ENCODE results near the gene TMEM87B. TPM values are rescaled to one million over a fixed set of nuclear protein-coding genes. Genes with fewer than 3 reads are reported as not detected.

TMEM87B gene
- total and polyA plus RNA-seq, 7 donors: 1.7 to 6.0 (median 3.2) TPM

DNA sequence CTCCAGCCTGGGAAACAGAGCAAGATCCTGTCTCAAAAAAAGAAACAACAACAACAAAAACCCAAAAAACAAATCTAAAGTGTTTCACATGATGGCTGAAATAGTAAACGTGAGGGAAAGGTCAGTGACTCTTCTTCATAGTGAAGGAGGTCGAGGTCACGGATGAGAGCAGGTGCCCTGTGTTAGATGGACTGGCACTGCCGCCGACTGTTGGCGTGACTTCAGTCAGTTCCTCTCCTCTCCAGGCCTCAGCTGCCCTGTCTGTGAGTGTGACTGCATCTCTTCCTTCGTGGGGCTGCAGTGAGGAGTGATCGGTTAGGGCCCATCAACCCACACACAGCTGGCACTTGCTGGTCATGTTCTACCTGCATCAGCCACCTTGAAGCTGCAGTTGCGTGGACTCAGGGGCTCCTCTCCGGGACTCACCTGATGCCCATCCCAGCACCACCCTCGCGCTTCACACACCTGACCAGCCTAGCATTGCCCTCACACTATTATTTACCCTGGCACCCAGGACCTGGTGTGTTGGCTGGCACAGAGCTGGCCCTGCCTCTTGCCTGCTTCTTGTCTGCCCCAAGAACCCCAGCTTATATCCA, 30.1 kb upstream of the TMEM87B start:
- no peaks in the 10 kb centered on the region for H3K9me3 ChIP-seq
- TF ChIP-seq, protein P1, sequence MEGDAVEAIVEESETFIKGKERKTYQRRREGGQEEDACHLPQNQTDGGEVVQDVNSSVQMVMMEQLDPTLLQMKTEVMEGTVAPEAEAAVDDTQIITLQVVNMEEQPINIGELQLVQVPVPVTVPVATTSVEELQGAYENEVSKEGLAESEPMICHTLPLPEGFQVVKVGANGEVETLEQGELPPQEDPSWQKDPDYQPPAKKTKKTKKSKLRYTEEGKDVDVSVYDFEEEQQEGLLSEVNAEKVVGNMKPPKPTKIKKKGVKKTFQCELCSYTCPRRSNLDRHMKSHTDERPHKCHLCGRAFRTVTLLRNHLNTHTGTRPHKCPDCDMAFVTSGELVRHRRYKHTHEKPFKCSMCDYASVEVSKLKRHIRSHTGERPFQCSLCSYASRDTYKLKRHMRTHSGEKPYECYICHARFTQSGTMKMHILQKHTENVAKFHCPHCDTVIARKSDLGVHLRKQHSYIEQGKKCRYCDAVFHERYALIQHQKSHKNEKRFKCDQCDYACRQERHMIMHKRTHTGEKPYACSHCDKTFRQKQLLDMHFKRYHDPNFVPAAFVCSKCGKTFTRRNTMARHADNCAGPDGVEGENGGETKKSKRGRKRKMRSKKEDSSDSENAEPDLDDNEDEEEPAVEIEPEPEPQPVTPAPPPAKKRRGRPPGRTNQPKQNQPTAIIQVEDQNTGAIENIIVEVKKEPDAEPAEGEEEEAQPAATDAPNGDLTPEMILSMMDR (IDR thresholded peaks at IDR 0.05): no peak
- DNase-seq (no peak), ATAC-seq (no peak)
- H3K27ac ChIP-seq: no peak overlapping the region
- peaks cover 0 to 1% (median 0%) of the 10 kb centered on the region in 3 donors for H3K27me3 ChIP-seq (ENCODE audit: insufficient read depth in 3 of 3, low read length in 2 of 3)
- H3K36me3 ChIP-seq (ENCODE audit: insufficient read depth in 1 of 2, low read depth in 1 of 2): no peaks in the 10 kb centered on the region
- H3K4me1 ChIP-seq: no peaks in the 10 kb centered on the region
- H3K4me3 ChIP-seq: no peak overlapping the region
- intact Hi-C loops (cut with DNase I): no loop called here
- 82 to 85% (median 84%) methylated on average over 12 of the region's 12 CpGs for WGBS, 3 donors

DNA sequence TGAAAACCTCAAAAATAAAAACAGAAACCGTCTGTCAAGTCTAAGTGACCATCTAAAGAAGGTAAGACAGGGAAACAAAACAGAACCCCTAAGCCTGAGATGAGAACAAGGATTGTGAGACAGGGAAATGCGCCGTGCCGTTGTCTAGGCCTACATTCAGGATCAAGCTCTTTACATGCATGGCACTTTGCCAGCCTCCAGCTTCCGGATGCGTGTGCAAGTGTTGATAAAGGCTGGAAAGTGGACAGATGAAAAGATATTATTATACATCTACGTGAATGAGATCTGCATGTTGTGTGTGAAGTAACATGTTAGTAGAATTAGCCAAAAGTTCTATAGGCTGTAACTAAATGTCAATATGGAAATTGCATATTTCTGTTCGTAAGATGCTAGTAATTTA, 28.6 kb upstream of the TMEM87B start:
- 64 to 67% (median 65%) methylated on average over 8 of the region's 8 CpGs for WGBS, 3 donors
- Histone ChIP-seq H3K27me3 (ENCODE audit: insufficient read depth in 3 of 3, low read length in 2 of 3) (peaks cover 0 to 5% (median 0%) of the 10 kb centered on the region in 3 donors), H3K36me3 (ENCODE audit: insufficient read depth in 1 of 2, low read depth in 1 of 2) (no peaks in the 10 kb centered on the region), H3K4me3 (no peak overlapping the region), H3K4me1 (peaks cover 3% of the 10 kb centered on the region), H3K27ac (no peak overlapping the region), H3K9me3 (no peaks in the 10 kb centered on the region)
- intact Hi-C loops (cut with DNase I): no loop called here
- TF ChIP-seq, protein P1 (IDR thresholded peaks at IDR 0.05): no peak
- ATAC-seq (no peak), DNase-seq (no peak)

DNA sequence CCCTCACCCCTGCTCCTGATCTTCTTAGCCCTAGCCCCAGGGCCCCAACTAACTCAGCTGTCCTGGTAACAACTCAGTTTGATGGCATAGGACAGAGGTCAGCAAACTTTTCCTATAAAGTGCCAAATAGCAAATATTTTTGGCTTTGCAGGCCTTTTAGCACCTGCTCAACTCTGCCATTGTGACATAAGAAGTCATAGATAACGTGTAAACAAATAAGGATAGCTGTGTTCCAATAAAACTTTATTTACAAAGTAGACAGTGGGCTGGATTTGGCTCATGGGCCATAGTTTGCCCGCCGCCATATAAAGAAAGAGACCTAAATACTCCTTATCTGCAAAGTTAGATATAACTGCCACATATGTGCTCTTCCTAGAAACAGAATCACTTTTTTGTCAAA, 27.3 kb upstream of the TMEM87B start:
- Histone ChIP-seq H3K27me3 (ENCODE audit: insufficient read depth in 3 of 3, low read length in 2 of 3) (peaks cover 0 to 5% (median 0%) of the 10 kb centered on the region in 3 donors), H3K36me3 (ENCODE audit: insufficient read depth in 1 of 2, low read depth in 1 of 2) (no peaks in the 10 kb centered on the region), H3K9me3 (no peaks in the 10 kb centered on the region), H3K27ac (no peak overlapping the region), H3K4me3 (no peak overlapping the region), H3K4me1 (peaks cover 9% of the 10 kb centered on the region)
- intact Hi-C loops (cut with DNase I): no loop called here
- TF ChIP-seq, protein P1 (IDR thresholded peaks at IDR 0.05): no peak
- DNase-seq (no peak), ATAC-seq (no peak)
- WGBS, 3 donors: 92 to 93% (median 92%) methylated on average over 3 of the region's 3 CpGs

DNA sequence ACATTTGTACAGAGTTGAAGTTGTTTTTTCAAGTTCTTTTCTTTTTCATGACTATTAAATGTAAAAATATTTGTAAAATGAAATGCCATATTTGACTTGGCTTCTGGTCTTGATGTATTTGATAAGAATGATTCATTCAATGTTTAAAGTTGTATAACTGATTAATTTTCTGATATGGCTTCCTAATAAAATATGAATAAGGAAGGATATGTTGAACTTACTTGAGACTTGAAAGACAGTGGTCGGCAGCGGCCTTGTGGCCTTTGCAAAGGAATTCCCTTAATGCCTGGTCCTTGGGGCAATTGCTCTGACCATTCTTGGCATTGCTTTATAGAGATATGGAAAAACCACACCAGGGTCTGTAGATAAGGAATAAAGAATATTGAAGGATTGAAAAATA, 25.9 kb upstream of the TMEM87B start:
- Histone ChIP-seq H3K36me3 (ENCODE audit: insufficient read depth in 1 of 2, low read depth in 1 of 2) (no peaks in the 10 kb centered on the region), H3K9me3 (no peaks in the 10 kb centered on the region), H3K27ac (no peak overlapping the region), H3K27me3 (ENCODE audit: insufficient read depth in 3 of 3, low read length in 2 of 3) (peaks cover 0 to 5% (median 0%) of the 10 kb centered on the region in 3 donors), H3K4me1 (peaks cover 9% of the 10 kb centered on the region), H3K4me3 (no peak overlapping the region)
- no peak for DNase-seq
- intact Hi-C loops (cut with DNase I): no loop called here
- no peak for ATAC-seq
- WGBS, 3 donors: 95 to 96% (median 95%) methylated on average over 2 of the region's 2 CpGs
- TF ChIP-seq, protein P1 (IDR thresholded peaks at IDR 0.05): no peak
